GM19043 (cell line): ENCODE results near the gene TPSD1.
"Not testable (repeated sequence)": the region's sequence is repeated elsewhere in the genome, so short reads cannot be mapped to it uniquely, and the experiment has no call there.

Source experiments
- ATAC-seq: cut with Tn5 transposase; IDR thresholded peaks from one replicate; pipeline ENCODE4 v1.9.1; 2021; ENCODE audit warnings: low read depth; ENCODE audit not compliant: unreplicated experiment

Gene TPSD1

DNA sequence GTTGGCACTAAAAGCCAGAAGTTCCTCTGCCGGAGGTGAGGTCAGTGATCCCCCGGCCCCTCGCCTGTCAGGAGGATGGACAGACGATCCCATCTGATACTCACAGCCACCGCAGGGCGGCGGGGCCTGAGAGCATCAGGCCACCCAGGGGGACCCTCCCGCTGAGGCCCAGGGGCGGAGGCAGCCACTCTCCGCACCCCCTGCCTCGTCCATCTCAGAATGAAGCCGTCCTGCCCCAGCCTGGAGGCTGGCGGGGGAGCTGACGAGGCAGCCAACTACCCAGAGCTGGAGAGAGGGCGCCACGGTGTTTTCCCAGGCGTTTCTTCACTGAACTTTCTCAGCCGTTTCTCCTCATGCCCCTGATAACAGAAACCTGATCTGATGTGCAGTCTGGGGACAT, 22.6 kb downstream of the TPSD1 start:
- no peak for ATAC-seq

DNA sequence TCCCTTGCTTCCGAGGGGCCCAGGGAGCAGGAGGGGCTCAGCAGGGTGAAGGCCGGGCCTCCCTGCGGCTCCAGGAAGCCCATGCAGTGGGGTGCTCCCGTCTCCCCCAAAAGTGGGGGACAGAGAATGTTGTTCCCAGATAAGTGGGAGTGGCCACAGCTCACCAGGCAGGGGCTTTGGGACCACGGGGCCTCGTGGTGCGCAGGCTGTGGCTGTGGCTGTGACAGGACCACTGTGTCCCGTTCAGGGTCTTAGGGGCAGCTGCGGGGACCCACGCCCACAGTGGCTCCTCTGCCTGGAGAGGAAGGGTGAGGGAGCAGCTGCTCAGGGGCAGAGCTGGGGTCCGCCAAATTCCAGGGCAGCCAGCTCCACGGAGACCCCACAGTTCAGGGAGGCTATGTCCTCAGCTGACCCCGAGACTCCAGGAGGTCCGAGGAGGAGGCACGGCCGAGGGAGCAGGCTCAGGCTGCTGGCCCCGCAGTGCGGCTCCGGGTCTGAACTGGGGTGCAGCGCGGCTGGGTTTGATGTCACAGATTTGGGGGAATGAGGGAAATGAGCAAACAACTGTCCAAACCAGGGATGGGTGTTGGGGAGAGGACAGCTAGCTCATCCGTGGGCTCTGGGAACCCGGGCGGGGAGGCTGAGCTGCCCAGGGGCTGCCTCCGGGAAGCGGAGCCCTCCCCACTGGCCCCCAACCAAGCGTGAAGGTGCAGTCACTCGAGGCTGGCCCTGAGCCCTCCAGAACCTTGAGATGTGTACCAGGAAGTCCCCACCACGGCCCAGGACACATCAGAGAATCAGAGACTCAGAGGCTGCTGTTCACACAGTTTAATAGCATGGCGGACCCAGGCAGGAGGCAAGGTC, 23.4 kb downstream of the TPSD1 start:
- ATAC-seq: no peak

DNA sequence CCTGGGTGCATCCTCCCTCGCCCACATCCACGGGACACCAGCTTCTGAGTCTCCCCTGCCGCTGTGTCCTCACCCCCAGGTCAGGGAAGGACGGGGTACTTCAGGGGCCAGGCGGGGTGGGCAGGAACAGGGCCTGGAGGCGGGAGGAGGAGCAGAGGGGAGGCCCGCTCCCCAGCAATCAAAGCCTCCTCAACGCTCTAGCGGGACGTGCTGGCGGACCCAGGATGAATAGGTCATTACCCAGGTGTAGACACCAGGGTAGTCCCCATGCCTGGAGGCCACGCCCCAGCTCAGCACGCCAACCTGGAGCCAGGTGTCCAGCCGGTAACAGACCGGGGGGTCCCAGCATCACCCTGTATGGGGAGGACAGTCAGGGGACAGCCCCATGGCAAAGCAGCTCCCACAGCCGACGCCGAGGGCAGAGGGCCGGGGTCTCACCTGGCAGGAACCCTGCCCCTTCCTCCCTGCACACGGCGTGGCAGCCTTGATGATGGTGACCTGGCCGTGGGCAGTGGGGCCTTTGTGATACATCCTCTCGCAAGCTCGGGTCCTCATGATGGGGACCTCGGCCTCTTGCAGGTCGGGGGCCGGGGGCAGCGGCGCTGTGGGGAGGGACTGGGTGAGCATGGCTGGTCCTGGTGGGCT, 24.2 kb downstream of the TPSD1 start:
- no peak for ATAC-seq

DNA sequence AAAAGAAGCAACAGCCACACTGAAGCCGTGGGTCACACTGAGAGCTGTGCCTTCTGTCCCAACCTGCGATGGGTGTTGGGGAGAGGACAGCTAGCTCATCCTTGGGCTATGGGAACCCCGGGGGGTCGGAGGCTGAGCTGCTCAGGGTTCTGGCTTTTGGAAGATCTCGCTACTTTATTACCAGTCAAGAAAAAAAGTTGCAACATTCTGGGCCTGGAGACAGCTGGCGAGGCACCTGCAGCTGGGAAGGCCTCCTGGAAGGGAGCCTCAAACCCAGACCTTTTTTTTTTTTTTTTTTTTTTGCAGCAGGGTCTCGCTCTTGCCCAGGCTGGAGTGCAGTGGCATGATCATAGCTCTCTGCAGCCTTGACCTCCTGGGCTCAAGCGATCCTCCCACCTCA, 24.9 kb downstream of the TPSD1 start:
- no peak for ATAC-seq

DNA sequence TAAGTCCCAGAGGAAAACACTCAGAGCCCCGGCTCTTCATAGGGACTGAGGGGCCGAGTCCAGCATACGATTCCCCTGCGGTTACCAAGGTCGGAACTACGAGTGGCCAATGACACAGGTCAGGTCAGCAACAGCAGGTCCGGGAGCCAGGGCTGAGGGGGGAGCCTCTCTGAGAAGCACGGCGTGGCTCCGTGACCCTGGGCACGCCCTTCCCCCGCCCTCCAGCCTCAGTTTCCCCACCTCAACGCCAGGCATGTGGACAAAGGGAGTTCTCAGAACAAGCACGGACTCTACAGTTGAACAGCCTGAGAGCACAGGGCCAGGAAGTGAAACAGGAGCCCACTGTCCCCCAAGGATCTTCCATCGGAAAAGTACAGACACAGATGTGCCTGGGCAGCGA, 25.6 kb downstream of the TPSD1 start:
- no peak for ATAC-seq

- ATAC-seq: no peak
These were observed 26.6 kb downstream of the TPSD1 start for GRCh38 chr16:1282324-1282973.

DNA sequence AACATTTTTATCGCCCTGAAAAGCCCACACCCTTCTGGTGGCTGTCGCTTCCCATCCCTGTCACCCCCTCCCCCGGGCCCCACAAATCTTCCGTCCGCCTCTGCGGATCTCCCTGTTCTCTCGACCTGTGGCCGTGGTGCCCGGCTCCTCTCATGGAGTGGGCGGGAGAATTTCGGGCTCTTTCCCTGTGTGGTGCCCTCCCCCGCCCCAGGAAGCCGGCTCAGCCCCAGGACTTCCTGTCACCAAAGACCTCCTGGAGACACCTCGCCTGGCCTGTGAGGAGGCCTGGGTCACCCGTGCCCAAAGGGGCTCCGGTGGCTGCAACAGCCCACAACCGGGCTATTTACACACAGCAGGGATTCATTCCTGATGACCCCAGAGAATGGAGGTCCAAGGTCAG, 27.4 kb downstream of the TPSD1 start:
- no peak for ATAC-seq

GRCh38 chr16:1283996-1284616, 28.2 kb downstream of the TPSD1 start:
- no peak for ATAC-seq

DNA sequence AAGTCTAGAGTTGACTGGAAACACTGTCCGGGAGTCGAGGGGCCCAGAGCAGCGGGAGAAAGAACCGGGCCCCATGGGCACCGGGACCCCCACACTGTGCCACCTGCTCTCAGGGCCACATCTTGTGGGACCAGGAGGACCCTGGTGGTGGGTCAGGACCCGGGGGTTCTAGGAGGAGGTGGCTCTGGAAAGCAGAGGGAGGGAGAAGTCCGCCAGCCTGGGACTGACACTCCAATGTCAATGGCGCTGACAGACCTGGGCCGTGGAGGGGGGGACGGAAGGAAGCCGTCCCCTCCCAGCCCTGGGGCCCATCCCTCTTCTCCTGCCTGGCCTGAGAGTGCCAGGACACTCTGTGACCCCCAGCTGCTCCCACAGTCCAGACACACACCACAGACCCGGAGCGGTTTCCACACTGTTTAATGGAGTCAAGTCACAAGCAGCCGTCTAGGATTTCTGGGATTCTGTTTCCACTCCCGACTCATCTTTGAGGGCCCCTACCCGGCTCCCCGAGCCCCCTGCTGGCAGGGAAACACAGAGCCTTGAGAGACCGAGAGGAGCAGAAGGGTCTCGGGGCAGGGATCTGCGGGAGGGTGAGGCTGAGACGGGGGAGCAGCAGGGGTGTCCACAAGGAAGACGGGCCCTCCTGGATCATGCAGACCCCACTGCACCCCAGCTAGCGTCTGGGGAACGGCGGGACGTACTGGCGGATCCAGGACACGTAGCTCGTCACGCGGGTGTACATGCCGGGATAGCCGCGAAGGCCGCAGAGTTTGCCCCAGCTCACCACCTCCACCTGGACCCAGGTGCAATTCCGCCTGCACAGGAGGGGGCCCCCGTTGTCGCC, 30.0 kb downstream of the TPSD1 start:
- ATAC-seq: no peak

DNA sequence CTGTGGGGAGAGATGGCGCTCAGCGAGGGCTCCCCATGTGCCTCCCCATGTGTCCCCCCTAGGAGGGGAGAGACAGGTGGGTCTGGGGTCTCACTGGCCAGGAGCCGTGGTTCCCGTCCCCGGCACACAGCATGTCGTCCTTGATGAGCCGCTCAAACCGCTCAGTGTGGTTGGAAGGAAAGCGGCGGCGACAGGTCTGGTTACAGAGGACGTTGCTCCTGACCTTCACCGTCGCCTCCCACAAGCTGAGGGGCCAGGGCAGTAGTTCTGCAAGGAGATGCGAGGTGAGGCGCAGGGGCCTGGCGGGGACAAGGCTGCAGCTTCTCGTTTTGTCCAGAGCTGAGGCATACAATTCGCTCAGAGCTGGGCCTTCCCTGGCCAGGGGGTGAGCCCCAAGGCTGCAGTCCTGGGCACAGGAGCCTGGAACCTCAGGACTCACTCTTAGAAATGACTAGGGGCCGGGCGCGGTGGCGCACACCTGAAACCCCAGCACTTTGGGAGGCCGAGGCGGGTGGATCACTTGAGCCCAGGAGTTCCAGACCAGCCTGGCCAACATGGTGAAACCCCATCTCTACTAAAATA, 30.7 kb downstream of the TPSD1 start:
- no peak for ATAC-seq

DNA sequence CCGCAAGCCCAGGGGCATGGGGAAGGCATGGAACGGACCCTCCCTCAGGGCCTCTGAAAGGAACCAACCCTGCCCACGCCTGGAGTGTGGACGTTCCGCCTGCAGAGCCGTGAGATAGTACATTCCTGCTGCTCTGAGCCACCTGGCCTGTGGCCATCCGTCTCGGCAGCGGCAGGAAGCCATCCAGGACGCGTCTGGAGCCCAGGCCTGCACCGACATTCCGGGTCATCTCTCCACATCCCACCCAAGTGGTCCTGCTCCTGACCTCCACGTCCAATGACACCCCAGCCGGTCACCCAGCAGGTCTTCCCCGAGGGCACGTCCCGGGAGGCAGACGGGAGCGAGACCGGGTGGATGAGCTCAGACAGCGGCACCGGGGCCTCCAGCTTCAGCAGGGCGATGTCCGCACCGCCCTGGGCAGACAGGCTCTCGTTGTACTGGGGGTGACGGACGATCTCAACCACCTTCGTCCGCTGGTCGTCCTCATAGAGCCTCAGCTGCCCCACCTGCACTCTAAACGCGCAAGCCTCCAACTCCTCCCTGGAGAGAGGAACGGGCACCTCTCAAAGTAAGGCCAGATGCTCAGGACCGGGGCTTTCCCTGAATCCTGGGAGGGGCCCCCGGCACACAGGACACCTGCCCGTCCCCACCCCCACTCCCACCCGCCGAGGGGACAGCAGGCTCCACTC, 32.3 kb downstream of the TPSD1 start:
- ATAC-seq: no peak

DNA sequence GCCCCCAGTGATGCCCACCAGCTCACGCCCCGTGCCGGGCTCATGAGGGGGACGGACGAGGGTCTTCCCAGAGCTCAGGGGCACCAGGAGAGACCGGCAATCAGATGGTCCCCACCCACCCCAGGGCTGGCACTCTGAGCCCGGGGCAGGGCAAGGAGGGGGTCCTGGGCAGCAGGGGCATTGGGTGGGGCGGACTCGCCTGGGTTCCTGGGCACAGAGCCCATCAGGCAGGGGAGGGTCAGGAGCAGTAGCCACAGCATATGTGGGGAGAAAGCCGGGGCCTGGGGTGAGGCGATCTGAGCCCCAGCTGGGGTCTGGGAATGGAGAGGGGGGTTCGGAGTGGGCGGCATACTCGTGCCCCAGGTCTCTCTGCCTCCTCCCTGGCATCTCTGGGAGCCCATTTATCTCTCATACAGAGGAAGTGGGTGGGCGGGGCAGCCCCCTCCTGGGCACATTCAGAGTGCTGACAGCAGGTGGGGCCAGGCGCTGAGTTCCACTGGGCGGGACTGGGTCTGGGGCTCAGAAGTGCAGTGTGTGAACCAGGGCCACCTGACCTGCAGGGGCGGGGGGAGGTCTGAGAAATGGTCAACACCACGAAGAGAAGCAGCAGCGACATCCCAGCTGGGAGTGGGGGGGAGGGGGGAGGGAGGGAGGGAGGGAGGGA, 33.1 kb downstream of the TPSD1 start:
- ATAC-seq: no peak

- no peak for ATAC-seq
These were observed 33.6 kb downstream of the TPSD1 start for GRCh38 chr16:1289477-1289866.

DNA sequence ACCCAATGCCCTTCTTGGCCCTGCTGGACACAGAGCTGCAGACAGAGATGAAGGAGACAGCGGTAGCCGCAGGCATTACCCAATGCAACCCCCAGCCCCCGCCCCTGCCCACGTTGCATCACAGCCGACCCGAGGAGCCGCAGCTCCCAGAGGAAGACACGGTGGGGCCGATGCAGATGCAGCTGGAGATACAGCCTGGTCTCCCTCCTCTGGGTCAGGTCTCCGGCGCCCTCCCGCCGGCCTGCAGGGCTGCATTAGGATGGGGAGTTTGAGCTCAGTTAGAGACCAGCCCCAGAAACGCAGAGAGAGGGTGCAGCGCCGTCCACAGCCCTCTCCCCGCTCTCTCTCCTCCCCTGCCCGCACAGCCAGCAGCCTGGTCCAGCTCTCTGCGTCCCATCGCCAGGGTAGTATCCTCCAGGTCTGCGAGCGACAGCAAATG, 34.2 kb downstream of the TPSD1 start:
- ATAC-seq: no peak

DNA sequence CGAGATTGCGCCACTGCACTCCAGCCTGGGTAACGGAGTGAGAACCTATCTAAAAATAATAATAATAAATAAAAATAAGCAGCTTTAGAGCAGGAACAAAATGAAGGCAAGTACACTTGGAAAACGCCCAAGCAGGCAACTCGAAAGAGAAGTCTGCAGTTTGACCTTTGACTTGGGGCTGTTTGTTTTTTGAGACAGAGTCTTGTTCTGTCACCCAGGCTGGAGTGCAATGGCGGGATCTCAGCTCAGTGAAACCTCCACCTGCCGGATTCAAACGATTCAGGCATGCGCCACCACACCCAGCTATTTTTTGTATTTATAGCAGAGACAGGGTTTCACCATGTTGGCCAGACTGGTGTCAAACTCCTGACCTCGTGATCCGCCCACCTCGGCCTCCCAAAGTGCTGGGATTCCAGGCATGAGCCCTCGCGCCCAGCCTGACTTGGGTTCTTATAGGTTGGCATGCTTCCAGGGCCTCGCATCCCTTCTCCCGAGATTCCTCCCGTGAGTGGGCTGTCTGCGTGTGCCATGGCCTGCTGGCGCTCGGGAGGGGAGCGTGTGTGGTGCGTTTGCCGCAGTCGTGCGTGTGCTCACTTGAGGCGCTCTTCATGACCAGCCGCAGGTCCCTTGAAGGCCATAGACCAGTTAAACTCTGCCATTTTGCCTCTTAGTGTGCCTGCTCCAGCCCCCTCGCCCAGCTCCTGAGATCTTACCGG, 35.1 kb downstream of the TPSD1 start:
- ATAC-seq: no peak

DNA sequence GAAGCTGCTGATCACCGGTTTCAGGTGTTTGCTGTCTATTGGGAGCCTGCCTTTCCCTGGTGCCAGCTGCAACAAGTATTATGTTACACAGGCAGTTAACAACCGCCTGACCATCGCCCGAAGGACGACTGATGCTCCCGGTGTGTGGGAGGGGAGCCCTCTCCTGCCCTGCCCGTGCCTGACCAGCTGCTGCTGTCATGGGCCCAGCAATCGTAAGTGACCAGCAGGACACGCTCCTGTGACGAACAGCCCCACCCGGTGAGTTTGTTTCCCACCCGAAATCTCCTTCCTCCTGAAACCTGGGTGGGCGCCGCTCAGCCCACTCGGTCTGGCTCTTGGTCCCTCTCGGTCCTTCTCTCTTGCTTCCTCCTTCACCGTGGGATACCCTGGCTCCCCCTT, 35.7 kb downstream of the TPSD1 start:
- no peak for ATAC-seq

DNA sequence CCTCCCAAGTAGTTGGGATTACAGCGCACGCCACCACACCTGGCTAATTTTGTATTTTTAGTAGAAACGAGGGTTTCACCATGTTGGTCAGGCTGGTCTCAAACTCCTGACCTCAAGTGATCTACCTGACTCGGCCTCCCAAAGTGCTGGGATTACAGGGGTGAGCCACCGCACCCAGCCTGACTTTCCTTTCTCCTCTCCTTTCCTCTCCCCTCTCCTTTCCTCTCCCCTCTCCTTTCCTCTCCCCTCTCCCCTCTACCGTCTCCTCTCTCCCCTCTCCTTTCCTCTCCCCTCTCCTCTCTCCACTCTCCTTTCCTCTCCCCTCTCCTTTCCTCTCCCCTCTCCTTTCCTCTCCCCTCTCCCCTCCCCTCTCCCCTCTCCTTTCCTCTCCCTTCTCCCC, 36.3 kb downstream of the TPSD1 start:
- not testable (repeated sequence) for ATAC-seq

DNA sequence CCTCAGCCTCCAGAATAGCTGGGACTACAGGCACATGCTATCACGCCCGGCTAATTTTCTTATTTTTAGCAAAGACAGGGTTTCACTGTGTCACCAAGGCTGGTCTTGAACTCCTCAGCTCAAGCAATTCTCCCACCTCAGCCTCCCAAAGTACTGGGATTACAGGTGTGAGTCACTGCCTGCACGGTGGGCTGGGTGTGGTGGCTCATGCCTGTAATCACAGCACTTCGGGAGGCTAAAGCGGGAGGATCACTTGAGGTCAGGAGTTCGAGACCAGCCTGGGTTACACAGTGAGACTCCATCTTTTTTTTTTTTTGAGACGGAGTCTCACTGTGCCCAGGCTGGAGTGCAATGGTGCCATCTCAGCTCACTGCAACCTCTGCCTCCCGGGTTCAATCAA, 36.9 kb downstream of the TPSD1 start:
- not testable (repeated sequence) for ATAC-seq
